GM19452 (cell line): ENCODE data around the gene ZNF646.

Experiments used
- ATAC-seq: cut with Tn5 transposase; IDR thresholded peaks from one replicate; pipeline ENCODE4 v1.9.1; 2021; ENCODE audit not compliant: unreplicated experiment

The ZNF646 gene

GRCh38 chr16:31064882-31065461 lies 9.2 kb upstream of the ZNF646 start:
- no peak for ATAC-seq

- no peak for ATAC-seq
These were observed 6.9 kb upstream of the ZNF646 start for GRCh38 chr16:31067342-31067741.

GRCh38 chr16:31071861-31072260 lies 2.4 kb upstream of the ZNF646 start:
- no peak for ATAC-seq

GRCh38 chr16:31072540-31073141 lies 1.6 kb upstream of the ZNF646 start:
- ATAC-seq: no peak

GRCh38 chr16:31073142-31073969 lies 866 bp upstream of the ZNF646 start:
- peak; percentile 53 for ATAC-seq

- ATAC-seq: no peak
These were observed 577 bp downstream of the ZNF646 start for GRCh38 chr16:31074814-31075183.

GRCh38 chr16:31076319-31076718 lies 2.1 kb downstream of the ZNF646 start:
- no peak for ATAC-seq

GRCh38 chr16:31077024-31077423 lies 2.8 kb downstream of the ZNF646 start:
- no peak for ATAC-seq

GRCh38 chr16:31077592-31078396 lies 3.6 kb downstream of the ZNF646 start:
- ATAC-seq: no peak

- ATAC-seq: no peak
These were observed 4.5 kb downstream of the ZNF646 start for GRCh38 chr16:31078597-31079341.

- no peak for ATAC-seq
These were observed 5.2 kb downstream of the ZNF646 start for GRCh38 chr16:31079342-31079944.

- ATAC-seq: no peak
These were observed 5.9 kb downstream of the ZNF646 start for GRCh38 chr16:31080035-31080629.

- no peak for ATAC-seq
These were observed 6.7 kb downstream of the ZNF646 start for GRCh38 chr16:31080756-31081419.

- ATAC-seq: no peak
These were observed 7.5 kb downstream of the ZNF646 start for GRCh38 chr16:31081428-31082351.

GRCh38 chr16:31082368-31083045 lies 8.3 kb downstream of the ZNF646 start:
- ATAC-seq: no peak

- ATAC-seq: no peak
These were observed 8.9 kb downstream of the ZNF646 start for GRCh38 chr16:31083081-31083480.

- no peak for ATAC-seq
These were observed 9.3 kb downstream of the ZNF646 start for GRCh38 chr16:31083556-31083955.

GRCh38 chr16:31083981-31084380 lies 9.8 kb downstream of the ZNF646 start:
- no peak for ATAC-seq
